Measurements from ENCODE around the gene FAM174B. TPM values are rescaled to one million over a fixed set of nuclear protein-coding genes. Genes with fewer than 3 reads are reported as not detected.

Gene FAM174B
- total RNA-seq, 4 donors from 2014 or later = 9.2 to 15.5 (median 13.3) TPM

- H3K9me3 ChIP-seq = no peaks in the 10 kb centered on the region
- no peaks in the 10 kb centered on the region for H3K36me3 ChIP-seq
- H3K4me1 ChIP-seq = peaks cover 4 to 15% (median 7%) of the 10 kb centered on the region in 3 donors
- no peak overlapping the region for H3K4me3 ChIP-seq
- no peaks in the 10 kb centered on the region for H3K27me3 ChIP-seq
- H3K27ac ChIP-seq = no peak overlapping the region
- no peak for ATAC-seq
- 78% methylated on average over 3 of the region's 6 CpGs; no CpG with 5 or more reads in 1 of the 2 donors for WGBS, 2 donors (ENCODE audit: low coverage in 1 of 2)
- TF ChIP-seq CTCF (IDR thresholded peaks at IDR 0.05) = no peak
- TF ChIP-seq EP300 (IDR thresholded peaks at IDR 0.05) = no peak
- TF ChIP-seq POLR2AphosphoS5 (IDR thresholded peaks at IDR 0.05) = no peak
- TF ChIP-seq POLR2A (IDR thresholded peaks at IDR 0.05) = no peak
These were observed 16.5 kb upstream of the FAM174B start for GRCh38 chr15:92672102-92672501.

GRCh38 chr15:92671406-92671805 lies 15.8 kb upstream of the FAM174B start:
- ATAC-seq = no peak
- no peaks in the 10 kb centered on the region for H3K36me3 ChIP-seq
- H3K27me3 ChIP-seq = no peaks in the 10 kb centered on the region
- H3K9me3 ChIP-seq = no peaks in the 10 kb centered on the region
- H3K27ac ChIP-seq = no peak overlapping the region
- TF ChIP-seq POLR2AphosphoS5 (IDR thresholded peaks at IDR 0.05) = no peak
- TF ChIP-seq CTCF (IDR thresholded peaks at IDR 0.05) = no peak
- TF ChIP-seq EP300 (IDR thresholded peaks at IDR 0.05) = no peak
- no peak for TF ChIP-seq POLR2A (IDR thresholded peaks at IDR 0.05)
- WGBS, 2 donors (ENCODE audit: low coverage in 1 of 2) = 67 to 76% methylated on average over 1 to 3 of the region's 3 CpGs
- H3K4me1 ChIP-seq = peaks cover 11 to 22% (median 14%) of the 10 kb centered on the region in 3 donors
- H3K4me3 ChIP-seq = no peak overlapping the region

GRCh38 chr15:92670621-92671020 lies 15.0 kb upstream of the FAM174B start:
- TF ChIP-seq POLR2AphosphoS5 (IDR thresholded peaks at IDR 0.05) (no peak), POLR2A (IDR thresholded peaks at IDR 0.05) (no peak)
- WGBS, 2 donors (ENCODE audit: low coverage in 1 of 2) = 88% methylated on average over 2 of the region's 2 CpGs; no CpG with 5 or more reads in 1 of the 2 donors

GRCh38 chr15:92669432-92669831 lies 13.9 kb upstream of the FAM174B start:
- H3K9me3 ChIP-seq = no peaks in the 10 kb centered on the region
- H3K36me3 ChIP-seq = no peaks in the 10 kb centered on the region
- H3K27me3 ChIP-seq = no peaks in the 10 kb centered on the region
- H3K4me1 ChIP-seq = peaks cover 23 to 41% (median 33%) of the 10 kb centered on the region in 3 donors
- no peak for TF ChIP-seq POLR2A (IDR thresholded peaks at IDR 0.05)
- TF ChIP-seq POLR2AphosphoS5 (IDR thresholded peaks at IDR 0.05) = no peak
- no peak for TF ChIP-seq CTCF (IDR thresholded peaks at IDR 0.05)
- no peak for TF ChIP-seq EP300 (IDR thresholded peaks at IDR 0.05)
- H3K4me3 ChIP-seq = no peak overlapping the region
- ATAC-seq = no peak
- no peak overlapping the region for H3K27ac ChIP-seq
- WGBS, 2 donors (ENCODE audit: low coverage in 1 of 2) = 57 to 58% methylated on average over 2 of the region's 2 CpGs

More at GRCh38 chr15:92670621-92671020, 15.0 kb upstream of the FAM174B start:
- H3K27me3 ChIP-seq = no peaks in the 10 kb centered on the region
- H3K4me3 ChIP-seq = no peak overlapping the region
- no peaks in the 10 kb centered on the region for H3K36me3 ChIP-seq
- no peak for ATAC-seq
- no peaks in the 10 kb centered on the region for H3K9me3 ChIP-seq
- no peak overlapping the region for H3K27ac ChIP-seq
- H3K4me1 ChIP-seq = peaks cover 18 to 30% (median 21%) of the 10 kb centered on the region in 3 donors

GRCh38 chr15:92668620-92669019 lies 13.0 kb upstream of the FAM174B start:
- Histone ChIP-seq H3K4me1 (peaks cover 24 to 49% (median 33%) of the 10 kb centered on the region in 3 donors), H3K9me3 (no peaks in the 10 kb centered on the region), H3K4me3 (no peak overlapping the region), H3K36me3 (no peaks in the 10 kb centered on the region), H3K27ac (peak overlapping the region in 2 of 4 donors; percentile 86 to 89), H3K27me3 (no peaks in the 10 kb centered on the region)
- 54 to 100% methylated on average over 2 to 3 of the region's 3 CpGs for WGBS, 2 donors (ENCODE audit: low coverage in 1 of 2)
- ATAC-seq = no peak
- TF ChIP-seq CTCF (IDR thresholded peaks at IDR 0.05) = no peak
- TF ChIP-seq POLR2A (IDR thresholded peaks at IDR 0.05) = no peak
- TF ChIP-seq POLR2AphosphoS5 (IDR thresholded peaks at IDR 0.05) = no peak
- no peak for TF ChIP-seq EP300 (IDR thresholded peaks at IDR 0.05)
